Glomerular endothelial cell (primary cell): ENCODE results near the gene MPP3. TPM values are rescaled to one million over a fixed set of nuclear protein-coding genes. Genes with fewer than 3 reads are reported as not detected.

ENCODE experiments used
- DNase-seq: peaks from one replicate; pipeline ENCODE4 v3.0.0-alpha.2; 2011; ENCODE audit warnings: low read depth, low spot score; ENCODE audit errors: extremely low read depth
- total RNA-seq: library from RNA; depleted of rRNA; stranded (reverse); fragments of >200 nt; gene quantifications from 2 replicates; pipeline ENCODE4 v1.2.3, GENCODE V29; 2015

The MPP3 gene
- total RNA-seq, 1 donor from 2014 or later: 4.1 TPM

DNA sequence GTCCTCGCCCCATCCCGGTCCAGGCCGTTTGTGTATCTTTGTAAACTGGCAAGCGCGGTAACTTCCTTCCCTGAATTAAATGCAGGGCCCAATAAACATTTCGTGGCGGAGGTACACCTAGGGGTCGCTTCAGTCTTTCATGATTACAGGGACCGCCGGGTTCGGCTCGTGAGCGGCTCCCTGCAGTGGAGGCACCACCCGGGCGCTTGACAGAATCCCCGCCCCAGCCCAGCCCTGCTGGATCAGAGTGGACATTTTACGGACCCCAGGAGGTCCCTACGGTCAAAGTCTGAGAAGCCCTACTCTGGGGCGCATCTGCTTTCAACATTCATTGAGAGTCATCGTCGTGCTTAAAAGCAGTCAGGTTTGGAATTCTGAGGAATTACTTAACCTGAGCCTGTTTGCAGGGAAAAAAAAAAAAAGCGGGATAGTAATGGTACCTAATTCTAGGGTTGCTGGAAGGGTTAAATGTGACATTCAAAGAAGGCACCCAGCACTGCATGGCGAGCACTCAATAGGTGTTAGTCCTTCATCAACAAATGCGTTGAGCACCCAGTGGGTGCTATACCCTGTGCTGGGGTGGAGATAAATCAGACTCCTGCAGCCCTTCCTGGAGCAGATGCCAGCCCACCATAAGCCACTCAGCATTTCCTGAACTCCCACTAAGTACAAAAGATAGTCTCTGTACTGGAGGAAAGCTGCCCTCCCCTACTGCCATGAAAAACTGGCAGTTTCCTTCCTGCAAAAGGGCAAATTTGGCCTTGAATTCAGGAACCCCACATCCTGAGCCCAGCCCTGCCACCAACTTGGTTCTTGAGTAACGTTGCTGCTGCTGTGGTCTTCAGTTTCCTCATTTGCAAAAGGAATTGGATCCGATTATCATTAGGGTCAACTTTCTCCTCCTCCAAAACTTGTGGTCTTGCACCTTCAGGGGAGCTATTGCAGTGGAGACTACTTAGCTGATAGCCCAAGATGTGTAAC, 53.5 kb downstream of the MPP3 start:
- no peak for DNase-seq

DNA sequence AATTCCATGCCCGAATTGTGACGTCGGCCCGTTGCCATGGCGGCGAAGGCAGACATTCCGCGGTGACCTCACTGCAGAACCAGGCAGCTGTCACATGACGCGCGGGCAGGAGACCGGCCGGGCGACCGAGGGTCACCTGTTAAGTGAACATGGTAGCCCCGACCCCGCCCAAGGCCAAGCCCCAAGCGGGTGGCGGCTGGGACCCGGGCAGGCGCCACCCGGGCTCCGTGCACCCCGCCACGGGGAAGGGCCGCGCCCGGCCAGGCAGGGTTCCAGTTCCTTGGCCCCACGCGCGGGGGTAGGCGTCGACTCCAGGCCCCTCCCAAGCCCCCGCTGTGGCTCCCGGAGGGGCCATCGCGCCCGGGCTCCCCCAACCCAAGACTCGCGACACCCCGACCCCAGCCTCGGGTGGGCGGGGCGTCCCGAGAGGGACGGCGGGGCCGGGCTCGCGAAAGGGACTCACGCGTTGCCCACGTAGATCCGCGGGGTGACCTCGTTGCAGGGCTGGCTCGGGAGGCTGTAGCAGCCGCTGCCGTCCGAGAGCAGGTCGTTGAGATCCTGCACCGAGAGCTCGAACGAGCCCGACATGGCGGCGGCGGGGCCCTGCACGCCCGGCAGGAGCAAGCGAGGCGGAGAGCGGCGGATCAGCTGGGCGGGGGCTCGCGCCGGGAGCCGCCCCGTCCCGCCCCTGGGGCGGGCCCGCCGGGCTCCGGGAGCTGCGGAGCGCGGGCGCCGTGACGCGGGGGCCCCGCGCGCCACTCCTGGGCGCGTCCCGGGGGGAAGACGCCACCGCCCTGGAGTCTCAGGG, 54.4 kb downstream of the MPP3 start, which contains the start of gene DUSP3:
Gene DUSP3 (minus strand): TSS at position 641 of the 808 bp plus-strand sequence. CDS start 53 bp downstream, at position 588.
- peak; percentile 48 for DNase-seq

- DNase-seq: no peak
Measured at GRCh38 chr17:43774304-43775250, 58.4 kb downstream of the MPP3 start.

DNA sequence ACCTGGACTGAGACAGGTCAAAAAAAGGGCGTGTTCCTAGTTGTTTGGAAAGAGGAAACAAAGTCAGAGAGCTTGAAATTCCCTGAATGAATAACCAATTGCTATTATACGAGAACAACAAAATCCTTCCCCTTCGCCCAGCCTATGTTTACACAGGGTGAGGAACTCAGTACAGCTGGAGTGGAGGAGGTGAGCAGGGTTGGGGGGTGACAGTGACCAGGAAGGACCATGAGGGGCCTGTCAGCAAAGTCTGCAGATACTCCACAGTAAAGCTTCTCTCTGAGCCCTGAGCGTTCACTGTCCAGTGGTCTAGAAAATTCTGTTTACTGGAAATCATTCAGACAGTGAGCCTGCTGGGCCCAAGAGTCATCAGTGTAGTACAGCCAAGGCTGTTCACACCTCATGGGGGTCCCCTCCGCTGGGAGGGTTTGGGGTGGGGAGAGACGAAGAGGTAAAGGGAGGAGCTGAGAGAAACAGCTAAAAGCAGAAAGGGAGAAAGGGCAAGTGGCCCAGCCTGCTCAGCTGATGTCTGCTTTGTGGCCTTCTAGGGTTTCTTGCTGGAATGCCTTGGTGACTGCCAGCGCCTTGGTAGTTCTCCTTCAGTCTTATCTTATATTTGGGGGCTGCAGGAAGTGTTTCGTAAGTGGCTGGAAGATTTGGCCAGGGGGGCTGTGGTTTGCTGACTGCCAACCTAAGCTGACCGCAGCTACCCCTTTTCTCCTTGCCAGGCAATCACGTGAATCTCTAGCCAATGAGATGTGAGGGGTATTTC, 59.9 kb downstream of the MPP3 start:
- DNase-seq: no peak

DNA sequence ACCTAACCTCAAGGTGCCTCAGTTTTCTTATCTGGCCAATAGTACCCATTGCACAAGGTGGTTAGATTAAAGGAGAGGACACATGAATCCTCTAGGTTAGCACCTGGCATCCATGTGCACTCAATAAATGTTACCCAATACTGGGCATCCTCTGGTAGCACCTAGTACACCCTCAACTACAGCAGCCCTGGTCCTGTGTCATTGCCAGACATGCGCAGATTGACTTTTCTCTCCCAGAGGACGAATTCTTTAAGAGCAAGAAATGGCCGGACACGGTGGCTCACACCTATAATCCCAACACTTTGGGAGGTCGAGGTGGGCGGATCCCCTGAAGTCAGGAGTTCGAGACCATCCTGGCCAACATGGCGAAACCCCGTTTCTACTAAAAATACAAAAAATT, 61.5 kb downstream of the MPP3 start:
- no peak for DNase-seq

- no peak for DNase-seq
Measured at GRCh38 chr17:43770957-43771356, 62.0 kb downstream of the MPP3 start.

GRCh38 chr17:43769859-43770258, 63.1 kb downstream of the MPP3 start:
- no peak for DNase-seq

- no peak for DNase-seq
Measured at GRCh38 chr17:43769426-43769825, 63.5 kb downstream of the MPP3 start.

- DNase-seq: no peak
Measured at GRCh38 chr17:43768943-43769342, 64.0 kb downstream of the MPP3 start.

GRCh38 chr17:43768382-43768781, 64.6 kb downstream of the MPP3 start:
- DNase-seq: no peak

DNA sequence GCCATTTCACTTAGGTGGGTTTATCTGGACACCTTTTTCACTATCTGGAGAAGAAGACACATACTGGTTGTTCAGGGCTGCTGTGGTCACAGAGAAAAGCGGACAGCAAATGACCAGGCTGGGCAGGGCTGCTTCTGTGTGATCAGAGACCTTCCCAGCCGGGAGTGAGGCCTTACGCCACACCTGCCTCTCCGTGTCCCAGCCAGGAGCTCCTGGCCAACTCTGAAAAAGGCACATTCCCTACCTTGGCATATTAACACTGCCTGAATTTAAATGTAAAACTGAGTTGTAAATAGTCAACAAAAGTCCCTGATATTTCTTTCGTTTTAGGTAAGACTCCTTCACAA, 65.3 kb downstream of the MPP3 start:
- no peak for DNase-seq

- no peak for DNase-seq
Measured at GRCh38 chr17:43767053-43767712, 65.8 kb downstream of the MPP3 start.

DNA sequence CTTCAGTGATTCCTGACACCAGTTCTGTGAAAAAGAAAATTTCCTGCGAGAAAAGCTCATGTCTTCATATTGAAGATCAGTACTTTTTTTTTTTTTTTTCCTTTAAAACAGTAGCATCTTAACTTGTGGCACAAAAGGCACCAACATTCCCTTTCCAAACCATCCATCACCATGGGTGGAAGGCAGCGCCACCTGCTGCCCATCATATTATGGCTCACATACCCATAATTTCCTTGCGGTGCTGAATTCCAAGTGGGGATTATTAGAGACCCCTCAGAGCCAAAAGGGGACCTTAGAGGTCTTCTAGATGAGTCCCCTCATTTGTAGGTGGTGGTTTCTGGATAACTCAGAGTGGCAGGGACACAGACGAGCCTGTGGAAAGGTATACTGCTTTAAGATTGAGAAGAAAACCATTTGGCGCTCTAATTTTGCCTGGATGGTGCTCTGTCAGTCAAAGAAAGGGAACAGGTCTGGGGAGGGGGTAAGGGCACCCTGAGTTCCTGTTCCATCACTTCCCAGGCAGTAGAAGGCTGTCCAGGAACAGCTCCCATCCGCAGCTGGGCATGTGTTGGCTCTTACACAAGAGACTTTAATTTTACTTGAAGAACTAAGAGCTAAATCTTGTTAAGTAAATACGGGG, 66.4 kb downstream of the MPP3 start:
- no peak for DNase-seq

- peak; percentile 77 for DNase-seq
Measured at GRCh38 chr17:43760254-43760852, 72.6 kb downstream of the MPP3 start.

DNA sequence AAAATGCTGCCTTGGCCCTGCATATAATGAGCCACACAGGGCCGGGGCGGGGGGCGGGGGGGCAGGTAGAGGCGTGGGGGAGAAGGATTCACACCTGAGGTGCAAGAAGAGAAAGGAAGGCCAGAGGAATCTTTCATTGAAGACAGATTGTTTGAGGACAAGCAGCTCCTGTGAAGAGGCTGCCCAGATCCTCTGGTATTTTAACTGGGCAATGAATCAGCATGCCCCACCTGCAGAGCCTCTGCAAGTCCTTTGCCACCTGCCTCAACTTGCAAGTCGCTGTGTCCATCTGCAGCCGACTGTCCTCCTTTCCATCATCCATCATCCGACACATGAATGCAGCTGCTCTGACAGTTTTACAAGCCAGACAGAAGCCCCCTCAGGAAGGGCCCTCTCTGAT, 73.1 kb downstream of the MPP3 start:
- DNase-seq: no peak

DNA sequence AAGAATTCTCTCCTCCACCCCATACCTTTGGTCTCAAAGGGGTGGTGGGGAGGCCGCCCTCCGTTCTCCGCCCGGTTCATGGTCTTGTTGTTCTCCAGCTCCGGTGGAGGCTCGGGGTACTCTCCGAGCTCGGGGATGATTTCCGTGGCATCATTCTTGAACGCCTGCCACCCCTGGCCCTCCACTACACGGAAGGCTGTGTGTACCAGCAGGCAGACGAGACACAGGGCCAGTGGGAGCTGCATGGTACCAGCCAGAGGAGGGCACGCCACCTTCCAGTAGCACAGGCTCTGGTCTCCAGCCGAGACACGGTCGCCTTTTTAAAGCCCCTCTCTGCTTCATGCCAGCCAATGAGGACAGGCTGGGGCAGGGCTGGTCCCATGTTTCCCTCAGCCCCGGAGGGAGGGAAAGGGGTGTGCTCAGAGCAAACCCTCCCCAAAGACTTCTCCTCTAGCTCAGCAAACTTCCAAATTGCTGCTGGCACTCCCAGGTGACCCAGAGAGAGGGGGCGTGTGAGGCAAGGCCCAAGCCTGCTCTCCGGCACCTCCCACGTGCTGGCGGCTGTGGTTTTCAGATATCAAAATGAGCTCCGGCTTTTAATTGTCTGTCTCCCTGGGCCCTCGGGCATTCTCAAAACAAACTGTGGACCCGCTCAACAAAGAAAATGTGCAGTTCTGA, 74.3 kb downstream of the MPP3 start, which contains the start of gene SOST:
Gene SOST (minus strand): TSS at position 295 of the 678 bp plus-strand sequence. CDS start 50 bp downstream, at position 245.
- no peak for DNase-seq

DNA sequence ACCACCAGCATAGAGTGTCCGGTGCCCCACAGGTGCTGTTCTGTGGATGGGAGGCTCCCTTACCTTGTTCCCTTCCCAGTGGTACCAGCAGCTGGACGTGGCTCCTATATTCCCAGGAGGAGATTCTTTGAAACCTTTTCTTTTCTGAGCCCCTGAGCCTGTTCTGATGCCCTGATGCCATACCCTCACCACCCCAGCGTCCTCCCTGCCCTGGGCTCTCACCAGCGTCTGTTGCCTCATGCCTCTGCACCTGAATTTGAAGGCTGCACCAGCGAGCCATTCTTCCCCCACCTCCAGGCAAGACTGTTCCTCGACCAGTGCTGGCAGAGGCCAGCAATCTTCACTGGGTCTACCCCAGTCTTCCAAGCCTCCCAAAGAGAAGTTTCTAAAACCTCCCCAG, 74.9 kb downstream of the MPP3 start:
- no peak for DNase-seq
